Pancreas (tissue), 10 donors: ENCODE data around the gene NRIP1. TPM values are rescaled to one million over a fixed set of nuclear protein-coding genes. Genes with fewer than 3 reads are reported as not detected.
A peak's percentile ranks its signal among the peaks of the same experiment; 100 is the strongest.

Experiments
- ATAC-seq, 4 donors: fragments of 200-7000 bp; cut with Tn5 transposase; one replicate each; pipeline versions ENCODE4 v1.8.0 to v1.9.1; 2020; ENCODE audit warnings: mild to moderate bottlenecking in 4 of 4, moderate library complexity in 4 of 4
- DNase-seq, 6 donors: peaks; one replicate each; pipeline ENCODE4 v3.0.0-alpha.2; 2020
- FAIRE-seq: peaks from 2 replicates; lab custom pipeline; 2012; peaks lifted over from hg19 to GRCh38; lab: Jason Lieb, UNC
- H3K27ac ChIP-seq, 4 donors: fragments of 200-600 bp; sonication (generic); 1 replicate in 3 of 4; 2 replicates in 1 of 4; pipeline versions ENCODE4 v1.5.0 to v1.8.0; 2020
- H3K27me3 ChIP-seq, 4 donors: fragments of 200-600 bp; one replicate each; pipeline ENCODE4 v1.8.0; 2021
- H3K36me3 ChIP-seq, 3 donors: fragments of 200-600 bp; sonication (generic) in 1 of 3; one replicate each; pipeline versions ENCODE4 v1.5.0 to v1.8.0; 2020 to 2021
- H3K4me1 ChIP-seq, 3 donors: fragments of 200-600 bp; one replicate each; pipeline ENCODE4 v1.8.0; 2021
- H3K4me3 ChIP-seq, 4 donors: fragments of 200-600 bp; sonication (generic) in 2 of 4; one replicate each; pipeline versions ENCODE4 v1.5.0 to v1.8.0; 2020 to 2021
- H3K9me3 ChIP-seq, 4 donors: fragments of 200-600 bp; one replicate each; pipeline ENCODE4 v1.8.0; 2021
- CTCF ChIP-seq, 4 donors: fragments of 200-600 bp; sonication (generic) in 3 of 4; IDR thresholded peaks; one replicate each; pipeline versions ENCODE4 v1.5.0 to v1.8.0; 2021; ENCODE audit warnings: antibody characterized with exemption in 4 of 4
- WGBS, 2 donors: extraction: QIAGEN DNeasy Blood & Tissue Kit; methylation state at CpG; one replicate each; pipeline ENCODE4 v1.1.7; 2013; 5-methylcytosine and 5-hydroxymethylcytosine counted together
- intact Hi-C, 3 donors: fragments of 100-400 bp; cut with DNase I; formaldehyde crosslinking; loops; one replicate each; pipeline versions ENCODE4 v1.11.1 to v1.14.2; 2022
- polyA plus RNA-seq, 2 donors: library from polyadenylated mRNA; stranded (reverse); fragments of 200-250 nt; gene quantifications; one replicate each; pipeline ENCODE4 v1.2.3, GENCODE V29; 2013
- total RNA-seq, 6 donors: library from RNA; stranded (reverse); fragmentation: NEBNext Ultra II Directional in 4 of 6; extraction: Animal tissue kit (Norgen Biotek cat#: 25700) in 4 of 6; gene quantifications; one replicate each; pipeline versions ENCODE4 v1.2.1 to v1.2.4, GENCODE V29; 2021 to 2023
- donor health status: healthy with polysubstance abuse.
- donor health status: DM: no; HTN: no; CAD: no; lungs with moderate emphysema.
- donor health status: DM: no; HTN: no; CAD: no.
- donor health status: control.
- donor health status: control.
- donor health status: Bipolar disorder and iron deficiency.
- donor health status: DM: yes; HTN: yes; CAD: no.
- donor health status: DM: no; HTN: no; CAD: no.
- donor health status: DM: no; HTN: no; CAD: no.
- donor health status: DM: yes; HTN: yes; CAD: no.

NRIP1 gene
- total and polyA plus RNA-seq, 8 donors = 3.7 to 33.5 (median 24.1) TPM

- Histone ChIP-seq H3K4me1 (peaks cover 34 to 89% (median 85%) of the 10 kb centered on the region in 3 donors), H3K36me3 (no peaks in the 10 kb centered on the region), H3K27me3 (no peaks in the 10 kb centered on the region), H3K27ac (no peak overlapping the region), H3K9me3 (no peaks in the 10 kb centered on the region), H3K4me3 (no peak overlapping the region)
- 73 to 75% methylated on average over 4 of the region's 4 CpGs for WGBS, 2 donors
- ATAC-seq (no peak), DNase-seq (no peak), FAIRE-seq (no peak)
- intact Hi-C loops = no loop called here
- TF ChIP-seq CTCF (IDR thresholded peaks at IDR 0.05) = no peak
Observed at GRCh38 chr21:15054606-15055239, 10.1 kb downstream of the NRIP1 start.

- Histone ChIP-seq H3K4me3 (no peak overlapping the region), H3K27ac (no peak overlapping the region), H3K9me3 (no peaks in the 10 kb centered on the region), H3K4me1 (peaks cover 41 to 85% (median 80%) of the 10 kb centered on the region in 3 donors), H3K36me3 (no peaks in the 10 kb centered on the region), H3K27me3 (no peaks in the 10 kb centered on the region)
- no peak for ATAC-seq
- no peak for TF ChIP-seq CTCF (IDR thresholded peaks at IDR 0.05)
- DNase-seq = no peak
- WGBS, 2 donors = 61 to 66% methylated on average over 4 of the region's 4 CpGs
- intact Hi-C loops = no loop called here
- FAIRE-seq = no peak
Observed at GRCh38 chr21:15054089-15054488, 10.7 kb downstream of the NRIP1 start.

- Histone ChIP-seq H3K4me1 (peaks cover 41 to 82% (median 74%) of the 10 kb centered on the region in 3 donors), H3K4me3 (no peak overlapping the region), H3K27me3 (no peaks in the 10 kb centered on the region), H3K9me3 (no peaks in the 10 kb centered on the region), H3K36me3 (no peaks in the 10 kb centered on the region), H3K27ac (no peak overlapping the region)
- DNase-seq (no peak), FAIRE-seq (no peak), ATAC-seq (no peak)
- intact Hi-C loops = no loop called here
- 38 to 39% methylated on average over 1 of the region's 1 CpG for WGBS, 2 donors
- TF ChIP-seq CTCF (IDR thresholded peaks at IDR 0.05) = no peak
Observed at GRCh38 chr21:15053500-15053899, 11.3 kb downstream of the NRIP1 start.

- Histone ChIP-seq H3K9me3 (no peaks in the 10 kb centered on the region), H3K4me1 (peaks cover 34 to 72% (median 69%) of the 10 kb centered on the region in 3 donors), H3K27me3 (no peaks in the 10 kb centered on the region), H3K36me3 (no peaks in the 10 kb centered on the region), H3K27ac (no peak overlapping the region), H3K4me3 (no peak overlapping the region)
- FAIRE-seq = no peak
- intact Hi-C loops = no loop called here
- no peak for TF ChIP-seq CTCF (IDR thresholded peaks at IDR 0.05)
- 88 to 90% methylated on average over 4 of the region's 4 CpGs for WGBS, 2 donors
- no peak for DNase-seq
- ATAC-seq = no peak
Observed at GRCh38 chr21:15052459-15052763, 12.4 kb downstream of the NRIP1 start.

- H3K9me3 ChIP-seq = no peaks in the 10 kb centered on the region
- DNase-seq (no peak), ATAC-seq (peak; percentile 41 to 77 (median 68)), FAIRE-seq (peak; percentile 71)
- H3K4me1 ChIP-seq = peaks cover 32 to 66% (median 64%) of the 10 kb centered on the region in 3 donors
- no peak for TF ChIP-seq CTCF (IDR thresholded peaks at IDR 0.05)
- H3K4me3 ChIP-seq = no peak overlapping the region
- no peaks in the 10 kb centered on the region for H3K36me3 ChIP-seq
- WGBS, 2 donors = 34 to 42% methylated on average over 9 of the region's 9 CpGs
- H3K27ac ChIP-seq = peak overlapping the region in 1 of 4 donors; percentile 39
- no peaks in the 10 kb centered on the region for H3K27me3 ChIP-seq
- intact Hi-C loops = no loop called here
Observed at GRCh38 chr21:15051644-15052458, 12.9 kb downstream of the NRIP1 start.
